NCI-H446 treated with DMSO at 0.1 percent for 48 hours (cell line): ENCODE measurements around the gene MRPS21.

Experiments used
- DNase-seq: peaks from one replicate; lab custom pipeline; 2025; lab: John Stamatoyannopoulos, UW

The MRPS21 gene

DNA sequence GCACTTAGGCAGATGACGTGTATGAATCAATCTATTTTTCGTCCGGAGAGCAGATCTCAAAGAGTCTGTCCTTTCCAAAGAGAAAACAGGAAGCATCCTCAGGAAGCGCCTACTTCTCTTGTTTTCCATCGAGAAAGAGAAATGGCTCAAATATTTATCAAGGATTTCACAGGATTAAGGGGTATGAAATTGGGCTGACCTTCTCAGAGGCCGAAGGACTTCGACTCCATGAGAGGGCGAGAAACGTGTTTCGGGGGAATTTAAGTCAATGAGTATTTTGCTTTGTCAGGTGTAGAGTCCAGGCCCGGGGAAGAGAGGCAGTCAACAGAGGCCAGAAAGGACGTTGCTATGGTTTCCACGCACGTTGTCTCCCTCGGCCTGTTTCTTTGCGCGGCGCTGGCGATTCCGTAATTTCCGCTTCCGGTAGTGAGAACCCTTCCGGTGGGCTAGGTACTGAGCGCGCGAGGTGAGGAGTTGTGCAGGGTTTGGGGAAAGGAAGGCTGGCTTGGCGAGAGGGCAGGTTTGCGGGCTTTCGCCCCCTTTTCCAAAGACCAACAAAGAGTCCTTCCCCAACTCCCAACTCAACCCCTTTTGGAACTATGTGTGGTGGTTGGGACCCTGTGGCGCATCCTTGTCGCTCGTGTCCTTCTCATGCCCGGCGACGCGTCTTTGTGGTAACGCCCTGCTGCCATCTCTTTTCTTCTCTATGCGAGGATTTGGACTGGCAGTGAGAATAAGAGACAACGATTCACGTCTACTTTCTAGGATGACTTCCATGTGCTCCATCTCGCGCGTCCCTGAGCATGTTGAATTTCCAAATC, at the start of gene MRPS21:
MRPS21 (plus strand) TSS at position 429 of the 821 bp plus-strand sequence. CDS start 506 bp downstream, outside the sequence.
- DNase-seq: peak; percentile 85

DNA sequence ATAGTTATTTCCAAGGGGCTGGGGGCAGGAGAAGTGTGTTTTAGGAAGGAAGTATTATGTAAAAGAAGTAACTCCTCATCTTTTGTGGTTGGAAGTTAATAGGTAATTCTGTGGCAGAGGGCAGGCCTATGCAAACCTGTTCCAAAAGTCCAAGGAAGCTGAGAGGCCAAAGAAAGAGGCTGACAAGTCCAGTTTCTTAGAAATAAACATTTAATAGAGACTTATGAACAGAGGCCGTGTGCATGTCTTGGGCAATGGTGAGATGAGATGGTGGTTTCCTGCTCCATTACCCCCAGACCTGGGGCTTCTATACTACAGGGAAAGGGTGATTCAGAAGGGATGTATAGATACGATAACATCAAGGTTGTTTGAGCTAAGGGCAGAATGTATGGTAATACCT, 43.7 kb upstream of the MRPS21 start:
- DNase-seq: no peak

DNA sequence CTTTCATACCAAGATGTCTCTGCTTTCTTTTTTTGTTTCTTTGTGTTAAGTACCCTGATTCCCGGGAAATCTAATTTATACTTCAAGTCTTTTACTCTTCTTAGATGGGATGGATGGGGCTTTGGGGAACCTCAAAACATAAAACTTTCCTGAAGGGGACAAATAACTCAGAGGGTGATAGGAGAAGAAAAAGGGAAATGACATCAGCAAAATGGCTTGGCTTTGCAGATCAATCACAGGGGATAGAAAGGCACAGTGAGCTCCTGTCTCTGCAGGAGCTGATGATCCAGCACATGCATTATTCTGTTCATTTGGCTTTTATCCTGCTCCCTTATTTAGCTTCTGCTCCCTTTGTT, 37.5 kb upstream of the MRPS21 start:
- no peak for DNase-seq

DNA sequence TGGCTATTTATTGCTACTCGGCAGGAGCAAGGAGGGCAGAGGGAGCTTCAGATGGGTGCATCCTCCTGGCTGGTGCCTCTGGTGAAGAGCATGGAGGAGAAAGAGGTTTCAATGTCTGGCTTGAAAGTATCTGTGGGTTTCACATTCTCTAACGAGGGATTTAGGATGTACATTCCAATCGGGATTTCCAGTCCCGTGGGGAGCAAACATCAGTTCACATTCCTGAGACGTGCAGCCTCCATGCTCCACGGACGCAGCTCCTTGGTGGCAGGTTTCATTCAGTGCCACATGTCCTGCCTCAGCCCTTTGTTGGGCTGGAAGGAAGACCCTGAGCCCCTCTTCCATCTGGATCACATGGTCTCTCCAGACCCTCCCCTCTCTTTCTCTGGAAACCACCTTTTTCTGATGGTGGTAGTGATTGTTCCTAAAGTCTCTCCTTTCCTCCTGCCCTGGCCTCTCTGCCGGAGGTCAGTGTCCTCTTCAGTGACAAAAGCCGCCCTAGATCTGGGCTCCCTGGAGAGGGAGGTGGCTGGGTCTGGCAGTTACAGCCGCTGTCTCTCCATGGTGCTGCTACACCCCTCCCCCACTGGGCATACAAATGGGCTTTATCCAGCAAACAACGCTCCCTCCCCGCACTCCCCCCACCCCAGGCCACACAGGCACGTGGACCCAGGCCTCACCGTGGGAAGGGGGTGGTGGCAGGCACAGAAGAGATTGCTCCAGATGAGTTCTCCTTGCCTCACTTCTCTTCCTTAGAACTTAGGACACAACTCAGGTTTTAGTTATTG, 36.9 kb upstream of the MRPS21 start:
- no peak for DNase-seq

- no peak for DNase-seq
These were observed 35.8 kb upstream of the MRPS21 start, which contains the start of gene CA14 for GRCh38 chr1:150257624-150258585. Gene CA14, plus strand, starts transcription at chr1:150257774. Its CDS starts 355 bp downstream, at chr1:150258129.

- DNase-seq: no peak
These were observed 34.4 kb upstream of the MRPS21 start for GRCh38 chr1:150259217-150259616.

DNA sequence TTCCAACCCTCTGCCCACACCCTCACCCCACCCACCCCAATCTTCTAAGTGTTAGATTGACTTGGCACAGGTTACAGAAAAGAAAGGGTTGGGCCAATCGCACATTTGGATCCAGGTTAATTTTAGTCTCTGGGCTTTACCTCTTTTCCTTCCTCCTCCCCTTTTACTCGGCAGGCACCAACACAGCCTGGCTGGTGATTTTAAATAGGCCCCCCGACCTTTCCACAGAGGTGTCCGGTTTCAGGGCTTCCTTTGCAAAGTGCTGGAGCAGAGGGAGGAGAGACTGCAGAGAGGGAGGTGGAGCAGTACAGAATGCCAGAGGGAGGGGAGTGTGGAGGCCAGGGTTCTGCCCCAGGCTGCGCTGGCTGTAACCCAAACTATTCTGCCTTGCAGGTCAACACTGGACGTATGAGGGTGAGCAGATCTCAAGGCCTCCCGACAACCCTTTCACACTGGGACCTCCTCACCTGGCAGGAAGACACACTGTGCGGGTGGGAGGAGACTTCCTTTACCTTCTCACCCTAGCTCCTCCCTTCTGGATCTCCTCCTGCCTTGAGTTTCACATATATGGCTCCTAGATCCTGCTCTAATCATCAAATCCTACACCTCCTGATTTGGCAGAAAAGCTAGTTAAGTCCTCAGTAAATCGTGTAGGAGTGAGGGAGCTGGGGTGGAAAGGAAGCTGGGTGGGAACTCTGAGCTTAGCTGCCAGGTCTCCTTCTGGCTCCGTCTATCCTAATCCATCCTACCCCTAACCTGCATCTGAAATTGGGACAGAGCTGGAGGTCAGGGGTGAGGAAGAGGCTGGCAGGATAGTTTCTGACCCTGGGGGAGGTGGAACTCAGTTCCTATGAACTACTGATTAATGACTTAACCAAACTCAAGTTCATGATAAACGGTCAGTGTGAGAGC, 33.6 kb upstream of the MRPS21 start:
- DNase-seq: no peak

- no peak for DNase-seq
These were observed 32.3 kb upstream of the MRPS21 start for GRCh38 chr1:150261367-150261766.

- DNase-seq: no peak
These were observed 31.0 kb upstream of the MRPS21 start for GRCh38 chr1:150262388-150263320.

DNA sequence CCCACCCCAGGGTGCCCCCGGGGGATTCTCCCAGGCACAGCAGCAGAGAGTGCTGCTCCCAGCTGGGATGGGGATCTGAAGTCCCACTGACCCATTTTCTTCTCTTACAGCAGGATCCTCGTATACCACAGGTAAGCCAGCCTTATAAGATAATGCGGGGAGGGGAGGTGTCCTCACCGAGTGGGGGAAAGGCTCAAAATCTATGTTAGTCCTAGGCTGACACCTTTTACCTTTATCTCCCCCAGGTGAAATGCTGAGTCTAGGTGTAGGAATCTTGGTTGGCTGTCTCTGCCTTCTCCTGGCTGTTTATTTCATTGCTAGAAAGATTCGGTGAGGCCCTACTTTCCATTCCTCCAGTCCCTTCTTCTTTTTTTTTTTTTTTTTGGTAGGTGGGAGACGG, 30.1 kb upstream of the MRPS21 start:
- no peak for DNase-seq

DNA sequence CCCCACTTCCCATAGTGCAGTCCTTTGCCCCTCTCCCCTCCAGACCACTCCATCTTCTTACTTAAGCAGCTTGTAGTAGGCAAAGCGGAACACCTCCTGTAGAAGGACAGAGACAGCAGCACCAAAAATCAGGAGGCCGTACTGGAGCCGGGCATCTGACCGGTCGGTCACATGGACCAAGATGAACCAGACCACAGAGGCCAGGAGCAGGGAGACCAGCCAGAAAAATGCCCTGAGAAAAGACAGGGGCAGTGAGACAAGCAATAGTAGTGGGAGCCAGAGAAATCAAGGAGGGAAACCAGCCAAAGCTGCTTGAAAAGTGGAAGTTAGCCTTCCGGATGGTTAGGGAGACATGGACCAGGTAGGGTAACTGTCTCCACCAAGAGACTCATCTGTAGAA, 25.8 kb upstream of the MRPS21 start:
- DNase-seq: no peak

DNA sequence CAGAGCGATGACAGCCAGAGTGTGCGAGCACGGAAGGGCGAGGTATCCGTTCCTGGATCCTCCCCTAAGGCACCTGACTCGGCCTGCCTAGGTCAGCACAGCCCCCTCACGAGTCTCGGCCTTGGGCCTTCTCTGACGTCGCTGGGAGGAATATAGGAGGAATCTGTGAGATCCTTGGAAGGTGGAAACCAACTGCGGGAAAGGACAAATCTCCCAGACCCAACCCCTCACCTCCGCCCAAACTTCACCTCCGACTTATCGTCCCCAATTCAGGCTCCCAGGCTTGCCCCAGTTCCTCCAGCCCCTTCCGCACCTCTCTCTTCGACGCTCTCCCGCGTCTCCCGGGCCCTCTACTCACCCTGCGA, 25.3 kb upstream of the MRPS21 start:
- no peak for DNase-seq

- DNase-seq: peak; percentile 94
These were observed 24.8 kb upstream of the MRPS21 start, which contains the start of gene APH1A for GRCh38 chr1:150268705-150269403. Gene APH1A, minus strand, starts transcription at chr1:150269016. Its CDS starts 206 bp downstream, at chr1:150268810.

DNA sequence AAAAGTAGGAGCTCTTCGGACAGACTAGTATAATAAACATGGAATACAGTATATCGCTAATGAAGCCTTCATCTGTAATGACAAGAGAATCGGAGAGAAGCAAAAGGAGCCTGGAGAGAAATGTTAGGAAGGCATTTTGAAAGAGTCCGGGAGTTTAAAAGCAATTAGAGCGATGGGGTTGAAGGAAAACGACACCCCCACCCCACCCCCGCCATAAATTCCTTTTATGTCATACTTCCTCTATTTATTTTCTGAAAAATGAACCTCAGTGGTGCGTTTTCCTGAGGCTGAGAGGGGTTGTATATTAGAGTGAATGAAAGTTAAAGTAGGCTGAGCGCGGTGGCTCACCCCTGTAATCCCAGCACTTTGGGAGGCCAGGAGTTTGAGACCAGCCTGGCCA, 24.2 kb upstream of the MRPS21 start:
- no peak for DNase-seq

- no peak for DNase-seq
These were observed 22.2 kb upstream of the MRPS21 start for GRCh38 chr1:150271291-150271959.

DNA sequence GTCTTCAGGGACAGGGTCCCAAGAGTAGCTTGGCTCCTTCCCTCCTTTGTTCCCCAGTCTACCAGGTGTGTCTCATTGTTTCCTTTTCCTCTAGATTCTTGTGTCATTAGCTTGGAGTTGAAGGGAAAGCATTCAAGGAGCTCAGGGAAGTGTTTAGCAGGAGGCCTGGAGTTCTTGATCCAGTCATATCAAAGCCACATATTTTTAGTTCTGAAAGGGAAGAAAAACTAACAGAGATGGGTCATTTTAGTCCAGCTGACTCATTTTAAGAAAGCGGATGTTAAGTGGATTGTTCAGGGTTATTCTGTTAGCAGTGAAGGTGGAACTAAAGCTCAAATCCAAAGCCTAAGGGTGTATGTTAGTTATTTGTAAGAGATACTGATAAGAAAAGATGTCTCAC, 20.4 kb upstream of the MRPS21 start:
- no peak for DNase-seq

DNA sequence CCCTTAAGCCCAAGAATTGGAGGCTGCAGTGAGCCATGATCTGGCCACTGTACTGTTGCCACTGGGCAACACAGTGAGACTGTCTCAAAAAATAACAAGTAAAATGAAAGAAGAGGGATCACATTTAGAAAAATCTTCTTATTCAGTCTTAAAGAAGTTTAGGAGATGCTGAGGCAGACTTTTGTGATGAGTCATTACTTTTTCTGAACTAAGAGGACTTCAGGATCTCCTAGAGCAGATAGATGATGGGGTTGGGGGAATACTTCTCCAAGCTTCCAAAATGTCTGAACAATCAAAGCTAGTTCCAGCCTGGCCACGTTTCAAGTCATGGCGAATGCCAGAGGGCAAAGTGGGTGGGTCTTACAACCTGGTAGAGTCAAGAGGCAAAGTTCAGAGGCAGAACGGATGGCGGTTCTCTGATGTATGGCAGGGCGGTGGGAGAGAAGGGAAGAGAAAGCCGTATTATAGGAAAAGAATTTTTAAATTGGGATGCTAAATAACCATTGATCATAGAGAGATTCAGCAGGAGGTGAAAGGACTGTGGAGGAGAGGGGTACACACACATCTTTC, 13.4 kb upstream of the MRPS21 start:
- DNase-seq: no peak

DNA sequence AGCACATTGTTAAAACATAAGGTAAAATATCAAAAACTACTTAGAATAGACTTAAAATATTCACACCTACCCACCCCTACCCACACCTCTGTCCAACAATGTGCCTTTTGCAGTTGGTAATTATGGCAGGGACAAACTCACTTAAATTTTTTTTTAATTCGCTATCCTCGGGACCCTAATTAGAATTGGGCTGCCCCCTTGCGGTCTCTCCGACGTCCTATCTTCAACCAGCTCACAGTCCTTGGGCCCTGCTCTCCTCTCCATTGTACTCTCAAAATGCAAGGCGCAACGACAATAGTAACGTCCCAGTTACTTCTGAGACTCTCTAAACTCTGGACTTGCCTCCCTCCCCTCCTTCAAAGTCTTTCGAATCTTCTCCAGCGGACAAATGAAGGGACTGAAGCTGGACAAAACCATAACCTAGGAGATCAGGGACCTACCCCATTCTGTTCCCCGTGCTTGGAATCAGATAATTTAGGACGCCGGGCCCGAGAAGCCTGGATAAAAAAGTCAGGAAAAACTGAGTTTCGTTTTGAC, 12.4 kb upstream of the MRPS21 start:
- peak; percentile 43 for DNase-seq
